HG03097 (cell line): ENCODE data around the gene ZNF324.
"Not testable (repeated sequence)": the region's sequence is repeated elsewhere in the genome, so short reads cannot be mapped to it uniquely, and the experiment has no call there.

Experiments
- ATAC-seq: cut with Tn5 transposase; IDR thresholded peaks from one replicate; pipeline ENCODE4 v1.9.1; 2021; ENCODE audit not compliant: unreplicated experiment, low FRiP score

The ZNF324 gene

DNA sequence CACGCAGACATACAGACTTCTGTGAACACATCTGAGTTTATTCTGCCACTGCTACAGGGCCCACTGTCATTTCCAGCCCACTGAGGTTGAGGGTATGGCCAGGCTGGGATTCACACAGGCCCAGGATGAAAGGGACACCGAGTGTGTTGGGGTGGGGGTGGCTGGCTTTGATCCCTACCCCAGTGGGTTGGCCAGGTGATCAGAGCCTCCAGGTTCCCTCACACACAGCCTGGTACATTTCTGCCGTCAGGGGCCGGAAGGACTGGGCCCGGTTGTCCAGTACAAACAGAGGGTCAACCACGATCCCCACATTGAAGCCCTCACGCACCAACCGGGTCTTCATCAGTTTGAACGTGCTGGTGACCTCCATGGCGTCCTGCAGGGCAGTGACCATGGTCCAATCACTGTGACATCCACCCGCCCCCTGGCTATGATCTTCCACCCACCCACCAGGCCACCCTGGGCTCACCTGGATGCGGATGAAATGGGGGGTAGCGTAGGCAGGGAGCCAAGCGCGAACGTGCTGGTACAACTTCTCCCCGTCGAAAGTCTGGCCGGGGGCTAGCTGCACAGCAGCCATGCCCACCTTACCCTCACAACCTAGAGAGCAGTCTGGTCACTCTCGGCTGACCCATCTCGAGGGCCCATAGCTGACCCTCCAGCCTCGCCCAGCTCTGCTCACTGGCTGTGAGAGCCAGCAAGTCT is 31.6 kb downstream of the ZNF324 start:
- no peak for ATAC-seq

GRCh38 chr19:58499021-58499927 is 32.4 kb downstream of the ZNF324 start:
- peak; percentile 80 for ATAC-seq

DNA sequence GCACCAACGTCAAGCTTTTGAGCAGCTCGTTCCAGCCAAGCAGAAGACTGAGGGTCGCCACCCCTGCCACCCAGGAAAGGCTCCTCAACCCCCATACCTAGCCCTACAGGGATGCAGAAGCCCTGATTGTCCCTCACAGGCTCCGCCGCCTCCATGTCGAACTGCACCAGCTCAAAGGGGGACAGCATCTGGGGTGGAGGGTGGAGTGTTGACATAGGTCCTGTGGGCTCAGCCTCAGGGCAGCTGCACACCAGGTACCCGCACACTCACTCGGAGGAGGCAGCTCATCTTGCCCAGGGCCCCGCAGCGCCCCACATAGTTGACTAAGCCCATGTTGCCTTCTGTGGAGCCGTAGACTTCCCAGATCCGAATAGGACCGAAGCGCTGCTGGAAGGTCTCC is 33.4 kb downstream of the ZNF324 start:
- no peak for ATAC-seq

- not testable (repeated sequence) for ATAC-seq
These were observed 40.8 kb downstream of the ZNF324 start for GRCh38 chr19:58507602-58508223.

GRCh38 chr19:58509731-58510083 is 42.8 kb downstream of the ZNF324 start:
- ATAC-seq: no peak

GRCh38 chr19:58510084-58510862 is 43.4 kb downstream of the ZNF324 start:
- ATAC-seq: no peak

GRCh38 chr19:58511353-58512208 is 44.7 kb downstream of the ZNF324 start, which contains the start of gene SLC27A5:
SLC27A5 (minus strand) TSS chr19:58511992; CDS start chr19:58511955, 37 bp downstream.
- ATAC-seq: no peak

- ATAC-seq: no peak
These were observed 46.4 kb downstream of the ZNF324 start for GRCh38 chr19:58513213-58513693.

- peak; percentile 69 for ATAC-seq
These were observed 47.0 kb downstream of the ZNF324 start for GRCh38 chr19:58513694-58514563.

DNA sequence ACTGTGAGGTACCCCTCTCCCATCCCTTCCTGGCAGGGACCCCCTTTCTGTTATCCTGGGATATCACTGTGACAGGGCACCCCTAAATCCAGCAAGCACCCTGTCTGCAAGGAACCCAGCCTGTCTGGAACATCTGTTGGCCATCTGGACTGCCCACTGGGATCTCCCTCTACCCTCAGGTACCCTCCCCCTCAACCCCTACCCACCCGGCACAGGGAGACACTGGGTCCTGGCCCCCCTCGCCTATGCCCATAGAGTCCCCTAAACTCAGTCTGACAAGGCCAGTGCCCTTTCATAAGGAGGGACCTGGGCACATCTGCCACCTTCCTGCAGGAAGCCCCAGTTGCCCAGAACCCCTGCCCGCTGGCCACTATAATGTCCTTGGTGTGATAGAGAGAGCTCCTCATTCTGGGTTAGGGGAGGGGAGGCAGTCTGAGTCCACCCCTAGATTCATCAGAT is 47.7 kb downstream of the ZNF324 start:
- no peak for ATAC-seq

DNA sequence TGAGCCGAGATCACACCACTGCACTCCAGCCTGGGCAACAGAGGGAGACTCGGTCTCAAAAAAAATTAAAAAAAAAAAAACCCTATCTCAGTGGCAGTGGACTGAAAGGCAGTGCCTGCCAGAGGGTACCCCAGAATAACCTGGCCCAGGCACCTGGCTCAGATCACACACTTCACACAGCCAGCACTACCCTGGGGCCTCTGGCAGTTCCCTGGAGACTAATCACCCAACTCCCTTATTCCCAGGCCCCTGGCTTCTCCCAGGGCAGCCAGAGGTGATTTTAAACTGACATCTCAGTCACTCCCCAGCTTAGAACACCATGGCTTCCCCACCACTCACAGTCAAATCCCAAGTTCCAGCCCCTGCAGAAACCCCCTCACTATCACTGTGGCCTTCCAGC is 48.4 kb downstream of the ZNF324 start:
- ATAC-seq: no peak

GRCh38 chr19:58516246-58516836 is 49.5 kb downstream of the ZNF324 start:
- ATAC-seq: no peak

GRCh38 chr19:58516964-58517833 is 50.3 kb downstream of the ZNF324 start:
- no peak for ATAC-seq

GRCh38 chr19:58518256-58519086 is 51.6 kb downstream of the ZNF324 start:
- ATAC-seq: no peak

DNA sequence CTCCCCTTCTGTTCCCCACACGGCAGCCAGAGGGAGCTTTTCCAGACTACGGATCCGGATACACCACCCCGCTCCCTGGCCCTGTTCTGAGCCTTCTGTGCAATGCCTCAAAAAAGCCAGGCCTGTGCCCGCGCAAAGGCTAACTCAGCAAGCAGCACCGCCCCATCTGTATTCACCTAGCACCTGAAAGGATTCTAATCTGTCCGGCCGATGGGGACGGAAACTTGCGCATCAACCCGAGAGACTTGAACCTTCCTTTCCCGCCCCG is 52.1 kb downstream of the ZNF324 start:
- ATAC-seq: no peak
